Middle frontal gyrus (tissue), 1 donor: ENCODE data around the gene CTDSP1.
A peak's percentile ranks its signal among the peaks of the same experiment; 100 is the strongest.

Experiments
- DNase-seq: peaks from one replicate; pipeline ENCODE4 v3.0.0-alpha.2; 2015; ENCODE audit warnings: low spot score; ENCODE audit errors: extremely low spot score

CTDSP1 gene

DNA sequence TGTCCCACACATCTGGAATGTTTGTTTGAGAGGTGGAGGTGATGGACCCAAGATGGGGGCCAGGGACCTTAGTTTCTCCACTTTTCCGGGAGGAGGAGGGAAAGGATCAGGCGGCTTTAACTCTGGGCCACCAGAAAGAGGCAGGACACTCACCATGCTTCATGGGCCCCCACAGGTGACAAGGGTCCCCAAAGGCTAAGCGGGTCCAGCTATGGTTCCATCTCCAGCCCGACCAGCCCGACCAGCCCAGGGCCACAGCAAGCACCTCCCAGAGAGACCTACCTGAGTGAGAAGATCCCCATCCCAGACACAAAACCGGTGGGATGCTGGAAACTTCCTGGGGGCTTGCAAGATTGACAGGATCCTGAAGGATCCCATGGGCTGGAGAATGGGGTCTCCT, 16.9 kb upstream of the CTDSP1 start:
- DNase-seq: no peak

- no peak for DNase-seq
Measured at GRCh38 chr2:218383892-218384519, 15.7 kb upstream of the CTDSP1 start.

- no peak for DNase-seq
Measured at GRCh38 chr2:218384975-218385374, 14.7 kb upstream of the CTDSP1 start.

DNA sequence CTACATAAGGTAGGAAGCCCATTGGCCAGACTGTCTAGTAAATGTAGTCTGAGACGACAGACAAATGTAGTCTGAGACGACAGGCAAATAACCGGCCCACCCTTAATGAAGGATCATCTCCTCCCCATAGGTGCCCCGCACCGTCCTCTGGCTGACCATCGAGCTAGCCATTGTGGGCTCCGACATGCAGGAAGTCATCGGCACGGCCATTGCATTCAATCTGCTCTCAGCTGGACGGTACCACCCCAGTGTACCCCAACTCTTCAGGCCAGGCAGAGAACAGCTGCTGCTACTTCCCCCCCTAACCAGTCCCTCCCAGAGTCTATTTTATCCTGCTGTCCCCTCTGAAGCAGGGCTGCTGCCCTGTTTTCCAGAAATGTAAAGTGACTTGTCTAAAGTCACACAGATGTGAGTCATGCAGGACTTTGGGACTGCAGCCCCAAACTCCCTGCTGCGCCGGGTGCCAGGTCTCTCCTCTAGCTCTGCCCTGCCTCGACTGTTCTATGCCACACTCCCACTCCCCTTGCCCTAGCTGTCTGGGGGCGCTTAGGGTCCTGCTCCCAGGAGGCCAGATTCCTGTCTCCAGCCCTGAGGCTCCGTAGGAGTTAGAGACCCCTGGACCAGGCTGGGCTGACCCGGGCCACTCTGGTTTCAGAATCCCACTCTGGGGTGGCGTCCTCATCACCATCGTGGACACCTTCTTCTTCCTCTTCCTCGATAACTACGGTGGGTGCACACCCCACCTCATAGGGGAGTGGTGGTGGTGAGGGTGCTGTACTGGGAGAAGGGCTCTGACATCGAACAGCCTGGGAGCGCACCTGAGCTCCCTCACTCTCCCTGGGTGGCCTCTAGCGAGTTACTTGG, 12.9 kb upstream of the CTDSP1 start:
- no peak for DNase-seq

DNA sequence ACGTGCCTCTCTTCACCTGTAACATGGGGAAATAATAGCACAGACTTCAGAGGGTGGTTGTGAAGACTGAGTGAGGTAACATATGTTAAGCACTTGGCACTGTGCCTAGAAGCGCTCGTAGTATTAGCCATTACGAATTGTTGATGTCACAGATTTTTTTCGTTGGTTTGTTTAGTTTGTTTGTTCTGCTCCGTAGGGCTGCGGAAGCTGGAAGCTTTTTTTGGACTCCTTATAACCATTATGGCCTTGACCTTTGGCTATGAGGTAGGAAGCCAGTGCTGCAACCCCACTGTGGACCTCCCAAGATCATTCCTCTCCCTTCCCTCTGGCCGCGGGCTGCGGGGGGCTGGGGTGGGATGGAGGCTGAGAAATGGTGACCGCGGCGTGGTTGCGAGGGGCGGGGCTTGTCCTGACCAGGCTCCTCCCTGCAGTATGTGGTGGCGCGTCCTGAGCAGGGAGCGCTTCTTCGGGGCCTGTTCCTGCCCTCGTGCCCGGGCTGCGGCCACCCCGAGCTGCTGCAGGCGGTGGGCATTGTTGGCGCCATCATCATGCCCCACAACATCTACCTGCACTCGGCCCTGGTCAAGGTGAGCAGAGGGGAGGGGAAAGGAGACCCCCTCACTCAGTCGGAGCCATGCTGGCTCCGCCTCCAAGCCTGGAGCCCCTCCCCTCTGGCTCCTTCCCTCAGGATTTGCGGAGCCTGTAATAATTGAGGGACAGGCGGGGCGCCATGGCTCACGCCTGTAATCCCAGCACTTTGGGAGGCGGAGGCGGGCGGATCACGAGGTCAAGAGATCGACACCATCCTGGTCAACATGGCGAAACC, 12.1 kb upstream of the CTDSP1 start:
- no peak for DNase-seq

- no peak for DNase-seq
Measured at GRCh38 chr2:218389333-218390150, 10.1 kb upstream of the CTDSP1 start.

DNA sequence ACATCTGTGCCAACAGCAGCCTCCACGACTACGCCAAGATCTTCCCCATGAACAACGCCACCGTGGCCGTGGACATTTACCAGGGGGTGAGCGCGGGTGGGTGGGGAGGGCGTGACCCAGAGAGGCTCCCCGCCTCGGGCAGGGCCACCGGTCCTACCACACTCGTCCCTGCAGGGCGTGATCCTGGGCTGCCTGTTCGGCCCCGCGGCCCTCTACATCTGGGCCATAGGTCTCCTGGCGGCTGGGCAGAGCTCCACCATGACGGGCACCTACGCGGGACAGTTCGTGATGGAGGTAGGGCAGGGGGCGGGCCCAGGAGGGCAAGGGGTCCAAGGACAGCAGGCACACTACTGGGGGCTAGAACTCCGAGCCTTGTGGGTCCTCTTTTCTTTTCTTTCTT, 8.5 kb upstream of the CTDSP1 start:
- no peak for DNase-seq

DNA sequence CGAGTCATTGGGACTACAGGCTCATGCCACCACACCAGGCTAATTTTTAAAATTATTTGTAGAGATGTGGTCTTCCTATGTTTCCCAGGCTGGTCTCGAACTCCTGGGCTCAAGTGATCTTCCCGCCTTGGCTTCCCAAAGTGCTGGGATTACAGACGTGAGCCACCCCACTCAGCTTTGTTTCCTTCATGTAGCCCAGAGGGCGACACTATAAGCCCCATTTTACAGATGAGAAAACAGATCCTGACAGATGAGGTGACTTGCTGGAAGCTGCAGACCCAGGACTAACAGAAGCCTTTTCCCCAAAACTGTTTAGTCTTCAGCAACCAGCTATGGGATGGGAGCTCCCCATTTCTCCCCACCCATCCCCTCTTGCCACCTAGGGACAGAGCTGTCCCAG, 7.2 kb upstream of the CTDSP1 start:
- no peak for DNase-seq

DNA sequence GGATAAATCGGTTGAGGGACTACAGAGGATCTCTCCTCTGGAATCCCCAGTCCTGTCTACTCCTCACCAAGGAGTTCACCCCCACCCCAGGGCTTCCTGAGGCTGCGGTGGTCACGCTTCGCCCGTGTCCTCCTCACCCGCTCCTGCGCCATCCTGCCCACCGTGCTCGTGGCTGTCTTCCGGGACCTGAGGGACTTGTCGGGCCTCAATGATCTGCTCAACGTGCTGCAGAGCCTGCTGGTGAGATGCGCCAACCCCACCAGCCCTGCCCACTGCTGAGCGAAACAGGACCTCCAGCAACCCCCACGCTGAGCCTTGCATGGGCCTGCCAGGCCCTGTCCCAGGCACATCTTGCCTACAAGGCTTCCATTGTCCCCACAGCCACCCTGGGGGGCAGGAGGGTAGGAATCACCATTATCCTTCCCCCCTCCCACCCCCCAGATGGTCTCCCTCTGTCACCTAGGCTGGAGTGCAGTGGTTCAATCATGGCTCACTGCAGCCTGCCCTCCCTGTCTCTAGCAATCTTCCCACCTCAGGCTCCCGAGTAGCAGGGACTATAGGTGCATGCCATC, 6.7 kb upstream of the CTDSP1 start:
- DNase-seq: no peak

GRCh38 chr2:218393750-218394290, 5.8 kb upstream of the CTDSP1 start:
- DNase-seq: no peak

DNA sequence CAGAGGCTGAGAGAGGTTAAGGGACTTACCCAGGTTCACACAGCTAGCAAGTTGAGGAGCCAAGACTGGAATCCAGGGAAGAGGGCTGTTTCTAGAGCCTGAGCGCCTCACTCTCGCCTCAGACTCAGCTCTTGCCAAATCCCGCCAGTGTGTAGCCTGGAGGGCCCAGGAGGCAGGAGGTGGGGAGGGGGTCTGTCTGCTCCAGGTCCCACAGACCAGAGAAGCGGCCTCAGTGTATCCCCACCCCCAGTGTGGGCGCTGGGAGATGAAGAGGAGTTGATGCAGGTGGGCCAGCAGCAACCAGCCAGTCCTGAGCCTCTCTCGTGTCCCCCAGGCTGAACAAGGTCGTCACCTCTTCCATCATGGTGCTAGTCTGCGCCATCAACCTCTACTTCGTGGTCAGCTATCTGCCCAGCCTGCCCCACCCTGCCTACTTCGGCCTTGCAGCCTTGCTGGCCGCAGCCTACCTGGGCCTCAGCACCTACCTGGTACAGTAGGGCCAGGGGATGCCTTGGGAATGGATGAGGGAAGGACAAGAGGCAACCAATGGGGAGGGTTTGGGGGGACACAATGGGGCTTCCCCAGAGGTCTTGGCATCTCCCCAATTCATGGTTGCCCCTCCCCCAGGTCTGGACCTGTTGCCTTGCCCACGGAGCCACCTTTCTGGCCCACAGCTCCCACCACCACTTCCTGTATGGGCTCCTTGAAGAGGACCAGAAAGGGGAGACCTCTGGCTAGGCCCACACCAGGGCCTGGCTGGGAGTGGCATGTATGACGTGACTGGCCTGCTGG, 5.2 kb upstream of the CTDSP1 start:
- DNase-seq: no peak

DNA sequence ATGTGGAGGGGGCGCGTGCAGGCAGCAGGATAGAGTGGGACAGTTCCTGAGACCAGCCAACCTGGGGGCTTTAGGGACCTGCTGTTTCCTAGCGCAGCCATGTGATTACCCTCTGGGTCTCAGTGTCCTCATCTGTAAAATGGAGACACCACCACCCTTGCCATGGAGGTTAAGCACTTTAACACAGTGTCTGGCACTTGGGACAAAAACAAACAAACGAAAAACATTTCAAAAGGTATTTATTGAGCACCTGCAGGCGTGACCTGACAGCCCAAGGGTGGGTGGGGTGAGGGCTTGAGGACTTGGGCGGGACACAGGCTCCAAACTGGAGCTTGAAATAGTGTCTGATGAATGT, 4.6 kb upstream of the CTDSP1 start:
- DNase-seq: no peak

DNA sequence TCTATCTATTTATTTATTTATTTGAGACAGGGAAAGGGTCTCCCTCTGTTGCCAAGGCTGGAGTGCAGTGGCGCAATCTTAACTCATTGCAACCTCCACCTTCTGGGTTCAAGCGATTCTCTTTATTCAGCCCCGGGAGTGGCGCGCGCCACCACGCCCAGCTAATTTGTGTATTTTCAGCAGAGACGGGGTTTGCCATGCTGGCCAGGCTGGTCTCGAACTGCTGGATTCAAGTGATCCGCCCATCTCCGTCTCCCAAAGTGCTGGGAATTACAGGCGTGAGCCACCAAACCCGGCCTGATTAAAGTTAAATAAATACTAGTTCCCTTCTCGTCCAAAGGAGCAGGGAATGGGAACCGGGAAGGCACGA, 4.2 kb upstream of the CTDSP1 start:
- DNase-seq: no peak

- DNase-seq: peak; percentile 88
Measured at GRCh38 chr2:218395826-218396687, 3.6 kb upstream of the CTDSP1 start.

GRCh38 chr2:218396688-218397462, 2.8 kb upstream of the CTDSP1 start:
- DNase-seq: no peak

DNA sequence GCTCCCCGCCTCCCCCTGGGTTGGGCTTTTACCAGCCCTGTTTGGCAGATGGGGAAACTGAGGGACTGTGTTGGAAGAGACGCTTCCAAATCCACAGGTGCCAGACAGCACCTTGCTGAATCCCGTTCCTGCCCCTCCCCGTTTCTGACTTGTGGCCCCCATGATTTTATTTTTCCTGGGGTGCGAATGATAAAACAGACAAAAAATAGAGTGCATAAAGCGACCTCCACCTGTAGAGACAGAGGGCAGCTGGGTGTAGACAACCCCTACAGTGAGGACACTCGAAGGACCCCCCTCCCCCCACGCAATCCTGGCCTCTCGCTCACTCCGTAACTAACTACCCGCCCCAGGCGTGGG, 2.2 kb upstream of the CTDSP1 start:
- DNase-seq: no peak

DNA sequence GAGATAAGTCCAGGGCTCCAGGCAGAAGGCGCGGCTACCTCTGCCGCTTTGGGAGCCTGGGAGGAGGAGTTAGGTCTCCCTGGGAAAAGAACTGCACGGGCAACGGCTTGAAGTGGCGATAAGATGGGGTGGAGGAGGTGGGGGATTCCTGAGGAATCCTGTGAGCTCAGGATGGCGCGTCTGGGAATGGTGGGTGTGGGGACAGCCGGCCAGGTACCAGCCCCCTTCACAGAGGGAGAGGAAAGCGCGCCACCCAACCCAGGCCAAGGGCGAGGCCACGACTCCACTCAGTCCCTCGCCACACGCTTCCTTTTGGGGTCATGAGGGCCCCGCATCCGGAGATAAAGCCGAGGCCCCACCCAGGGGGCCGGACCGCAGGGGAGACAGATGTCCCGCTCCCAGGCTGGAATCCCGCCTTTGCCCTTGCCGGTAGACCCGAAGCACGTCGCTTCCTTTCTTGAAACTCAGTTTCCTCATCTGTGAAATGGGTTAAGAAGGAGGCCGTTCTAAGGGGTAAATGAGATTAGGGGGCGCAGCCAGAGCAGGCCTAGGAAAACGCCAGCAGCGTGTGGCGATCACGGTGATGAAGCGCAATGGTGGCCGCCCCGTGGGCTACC, 1.7 kb upstream of the CTDSP1 start:
- no peak for DNase-seq
